ENCODE measurements around the gene MFAP2. TPM values are rescaled to one million over a fixed set of nuclear protein-coding genes. Genes with fewer than 3 reads are reported as not detected.

The MFAP2 gene
- total and polyA plus RNA-seq, 2 donors from 2014 or later, result 7.2 to 8.2 TPM

GRCh38 chr1:16992102-16992501, 11.7 kb upstream of the MFAP2 start:
- intact Hi-C loops (cut with DNase I), result no loop called here
- TF ChIP-seq CTCF (IDR thresholded peaks at IDR 0.05; ENCODE audit: borderline replicate concordance, extremely low read depth, insufficient read depth), result no peak

GRCh38 chr1:16991571-16991970, 11.2 kb upstream of the MFAP2 start:
- H3K4me1 ChIP-seq (ENCODE audit: control insufficient read depth in 2 of 3, insufficient read depth in 2 of 3, low read depth in 1 of 3, low read length in 3 of 3), result no peaks in the 10 kb centered on the region
- TF ChIP-seq CTCF (IDR thresholded peaks at IDR 0.05; ENCODE audit: borderline replicate concordance, extremely low read depth, insufficient read depth), result no peak
- no peak overlapping the region for H3K4me3 ChIP-seq (ENCODE audit: low read length in 3 of 3)
- intact Hi-C loops (cut with DNase I), result no loop called here
- H3K9ac ChIP-seq (ENCODE audit: low read length in 3 of 3), result no peak overlapping the region
- FAIRE-seq, result no peak
- DNase-seq, result no peak
- no peaks in the 10 kb centered on the region for H3K9me3 ChIP-seq (ENCODE audit: control insufficient read depth in 2 of 3, insufficient read depth in 1 of 3, low read length in 3 of 3)
- H3K27ac ChIP-seq (ENCODE audit: low read depth in 2 of 2, low read length in 2 of 2), result no peak overlapping the region
- H3K27me3 ChIP-seq (ENCODE audit: control insufficient read depth, insufficient read depth, low read length), result no peaks in the 10 kb centered on the region
- H3K36me3 ChIP-seq (ENCODE audit: control insufficient read depth in 2 of 3, insufficient read depth in 3 of 3, low read length in 3 of 3), result peaks cover 0 to 11% (median 3%) of the 10 kb centered on the region in 3 donors

More at GRCh38 chr1:16992102-16992501, 11.7 kb upstream of the MFAP2 start:
- no peaks in the 10 kb centered on the region for H3K27me3 ChIP-seq (ENCODE audit: control insufficient read depth, insufficient read depth, low read length)
- FAIRE-seq (no peak), DNase-seq (no peak)
- H3K4me1 ChIP-seq (ENCODE audit: control insufficient read depth in 2 of 3, insufficient read depth in 2 of 3, low read depth in 1 of 3, low read length in 3 of 3), result no peaks in the 10 kb centered on the region
- peaks cover 0 to 11% (median 3%) of the 10 kb centered on the region in 3 donors for H3K36me3 ChIP-seq (ENCODE audit: control insufficient read depth in 2 of 3, insufficient read depth in 3 of 3, low read length in 3 of 3)
- H3K27ac ChIP-seq (ENCODE audit: low read depth in 2 of 2, low read length in 2 of 2), result no peak overlapping the region
- H3K4me3 ChIP-seq (ENCODE audit: low read length in 3 of 3), result no peak overlapping the region
- H3K9ac ChIP-seq (ENCODE audit: low read length in 3 of 3), result no peak overlapping the region
- no peaks in the 10 kb centered on the region for H3K9me3 ChIP-seq (ENCODE audit: control insufficient read depth in 2 of 3, insufficient read depth in 1 of 3, low read length in 3 of 3)

GRCh38 chr1:16989676-16990391, 9.4 kb upstream of the MFAP2 start:
- no peak for FAIRE-seq
- intact Hi-C loops (cut with DNase I), result no loop called here

More at GRCh38 chr1:16989676-16990391, 9.4 kb upstream of the MFAP2 start:
- no peaks in the 10 kb centered on the region for H3K4me1 ChIP-seq (ENCODE audit: control insufficient read depth in 2 of 3, insufficient read depth in 2 of 3, low read depth in 1 of 3, low read length in 3 of 3)
- no peak overlapping the region for H3K4me3 ChIP-seq (ENCODE audit: low read length in 3 of 3)
- no peaks in the 10 kb centered on the region for H3K27me3 ChIP-seq (ENCODE audit: control insufficient read depth, insufficient read depth, low read length)
- no peaks in the 10 kb centered on the region for H3K9me3 ChIP-seq (ENCODE audit: control insufficient read depth in 2 of 3, insufficient read depth in 1 of 3, low read length in 3 of 3)
- no peak overlapping the region for H3K27ac ChIP-seq (ENCODE audit: low read depth in 2 of 2, low read length in 2 of 2)
- no peak for TF ChIP-seq CTCF (IDR thresholded peaks at IDR 0.05; ENCODE audit: borderline replicate concordance, extremely low read depth, insufficient read depth)
- H3K9ac ChIP-seq (ENCODE audit: low read length in 3 of 3), result no peak overlapping the region
- H3K36me3 ChIP-seq (ENCODE audit: control insufficient read depth in 2 of 3, insufficient read depth in 3 of 3, low read length in 3 of 3), result peaks cover 0 to 11% (median 3%) of the 10 kb centered on the region in 3 donors
- no peak for DNase-seq

Measured in kidney (tissue), 14 donors.